Ectodermal cell (in vitro differentiated cells): ENCODE measurements around the gene SH2D4B.

Experiments used
- H3K27ac ChIP-seq: 2 replicates; pipeline ENCODE4 v1.7.0; 2013; ENCODE audit warnings: mild to moderate bottlenecking, low read depth, low read length; ENCODE audit not compliant: insufficient read depth, poor library complexity, severe bottlenecking
- H3K27me3 ChIP-seq: 2 replicates; pipeline ENCODE4 v1.7.0; 2013; ENCODE audit warnings: mild to moderate bottlenecking, low read length; ENCODE audit not compliant: insufficient read depth, control insufficient read depth, poor library complexity, severe bottlenecking
- H3K36me3 ChIP-seq: one replicate; pipeline ENCODE4 v1.7.0; 2013; ENCODE audit warnings: low read length; ENCODE audit not compliant: control insufficient read depth, insufficient read depth
- H3K4me1 ChIP-seq: one replicate; pipeline ENCODE4 v1.7.0; 2013; ENCODE audit warnings: low read length; ENCODE audit not compliant: control insufficient read depth, insufficient read depth
- H3K4me3 ChIP-seq: 2 replicates; pipeline ENCODE4 v1.7.0; 2013; ENCODE audit warnings: low read depth, low read length, control low read depth; ENCODE audit not compliant: insufficient read depth
- H3K9me3 ChIP-seq: 2 replicates; pipeline ENCODE4 v1.7.0; 2013; ENCODE audit warnings: mild to moderate bottlenecking, low read length, moderate library complexity; ENCODE audit not compliant: control insufficient read depth
- WGBS, 2 experiments: methylation state at CpG; one replicate each; pipeline ENCODE4 v1.1.7; 2013; ENCODE audit warnings: missing lambda C conversion rate in 2 of 2; 5-methylcytosine and 5-hydroxymethylcytosine counted together

Gene SH2D4B

DNA sequence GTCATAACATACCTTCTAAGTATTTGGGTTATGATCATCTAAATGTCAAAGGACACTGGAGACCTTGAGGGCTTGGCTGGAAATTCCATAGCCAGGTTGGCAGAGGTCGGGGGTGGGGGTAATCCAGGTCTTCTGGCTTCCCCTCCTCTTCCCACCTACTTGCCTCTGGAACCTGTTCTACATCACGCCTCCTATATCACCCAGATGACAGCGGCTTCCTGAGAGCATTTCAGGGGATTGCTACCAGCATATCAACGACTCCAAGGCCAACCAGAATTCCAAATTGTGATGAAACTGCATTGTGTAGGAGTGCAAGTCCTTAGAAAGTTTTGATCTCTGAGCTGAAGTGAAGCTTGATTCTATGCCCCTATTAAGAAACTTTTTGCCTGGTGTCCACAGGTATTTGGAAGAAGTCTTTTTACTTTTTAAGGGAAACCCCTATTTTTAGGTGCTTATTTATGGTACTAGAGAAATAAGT, 95.7 kb downstream of the SH2D4B start:
- H3K4me1 ChIP-seq: no peaks in the 10 kb centered on the region
- H3K9me3 ChIP-seq: no peaks in the 10 kb centered on the region
- no peak overlapping the region for H3K4me3 ChIP-seq
- 94 to 95% methylated on average over 4 of the region's 4 CpGs for WGBS, 2 experiments
- no peaks in the 10 kb centered on the region for H3K36me3 ChIP-seq
- no peak overlapping the region for H3K27ac ChIP-seq
- no peaks in the 10 kb centered on the region for H3K27me3 ChIP-seq

DNA sequence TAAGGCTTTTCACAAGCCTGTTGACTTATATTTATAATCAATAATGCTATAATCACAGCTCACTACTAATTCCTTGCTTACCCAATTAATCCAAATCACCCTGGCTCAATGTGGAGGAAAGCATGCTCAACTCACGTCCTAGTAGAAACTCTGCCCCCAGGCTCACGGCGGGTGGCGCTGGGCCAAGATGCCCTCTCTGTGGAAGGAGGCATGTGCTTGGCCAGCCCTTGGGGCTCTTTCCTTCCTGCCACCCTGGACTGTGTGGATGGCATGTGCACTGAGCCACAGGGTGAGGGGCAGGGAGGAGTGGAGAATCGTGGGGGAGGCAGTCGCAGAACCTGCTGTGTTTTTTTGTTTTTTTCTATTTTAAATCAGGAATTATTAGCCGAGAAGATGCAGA, 96.2 kb downstream of the SH2D4B start:
- Histone ChIP-seq H3K36me3 (no peaks in the 10 kb centered on the region), H3K9me3 (no peaks in the 10 kb centered on the region), H3K4me1 (no peaks in the 10 kb centered on the region), H3K4me3 (no peak overlapping the region), H3K27me3 (no peaks in the 10 kb centered on the region), H3K27ac (no peak overlapping the region)
- whole genome bisulfite sequencing, 2 experiments: 93 to 97% methylated on average over 7 of the region's 7 CpGs

DNA sequence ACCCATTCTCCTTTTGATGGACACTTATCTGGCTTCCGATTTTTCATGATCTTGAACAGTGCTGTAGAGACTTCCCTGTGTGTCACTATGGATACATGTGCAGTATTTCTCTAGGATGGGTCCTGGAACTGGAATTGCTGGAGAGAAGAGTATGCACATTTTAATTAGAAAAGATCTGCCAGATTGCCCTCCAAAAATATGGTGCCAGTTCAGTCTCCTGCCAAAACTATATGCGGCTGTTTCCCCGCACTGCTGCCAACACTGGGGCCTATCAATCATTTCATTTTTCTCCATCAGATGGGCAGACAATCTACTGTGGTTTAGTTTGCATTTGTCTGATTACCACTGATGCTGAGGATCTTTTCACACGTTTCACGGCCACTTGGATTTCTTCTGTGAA, 105.0 kb downstream of the SH2D4B start:
- no peaks in the 10 kb centered on the region for H3K4me1 ChIP-seq
- no peak overlapping the region for H3K4me3 ChIP-seq
- no peaks in the 10 kb centered on the region for H3K27me3 ChIP-seq
- no peaks in the 10 kb centered on the region for H3K9me3 ChIP-seq
- WGBS, 2 experiments: 94 to 95% methylated on average over 5 of the region's 5 CpGs
- H3K27ac ChIP-seq: no peak overlapping the region
- no peaks in the 10 kb centered on the region for H3K36me3 ChIP-seq

DNA sequence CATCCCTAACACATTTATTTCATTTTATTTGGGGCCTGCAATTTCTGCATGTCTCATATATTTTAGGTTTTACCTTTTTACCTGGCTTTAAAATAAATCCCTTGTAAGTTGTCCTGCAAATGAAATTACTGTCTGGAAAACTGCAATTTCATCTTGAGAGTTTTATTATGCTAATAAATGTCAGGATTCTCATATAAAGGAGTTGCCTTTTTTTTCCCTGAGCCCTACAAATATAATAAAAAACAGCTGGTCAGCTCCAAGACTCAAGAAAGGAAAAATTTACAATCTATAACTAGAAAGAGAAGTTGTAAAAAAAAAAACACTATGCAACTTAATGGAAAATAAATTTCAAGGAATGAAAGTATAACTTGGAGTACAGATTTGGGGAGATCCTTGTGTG, 108.7 kb downstream of the SH2D4B start:
- no peaks in the 10 kb centered on the region for H3K4me1 ChIP-seq
- H3K4me3 ChIP-seq: no peak overlapping the region
- H3K27ac ChIP-seq: no peak overlapping the region
- no peaks in the 10 kb centered on the region for H3K9me3 ChIP-seq
- no peaks in the 10 kb centered on the region for H3K27me3 ChIP-seq
- H3K36me3 ChIP-seq: no peaks in the 10 kb centered on the region

DNA sequence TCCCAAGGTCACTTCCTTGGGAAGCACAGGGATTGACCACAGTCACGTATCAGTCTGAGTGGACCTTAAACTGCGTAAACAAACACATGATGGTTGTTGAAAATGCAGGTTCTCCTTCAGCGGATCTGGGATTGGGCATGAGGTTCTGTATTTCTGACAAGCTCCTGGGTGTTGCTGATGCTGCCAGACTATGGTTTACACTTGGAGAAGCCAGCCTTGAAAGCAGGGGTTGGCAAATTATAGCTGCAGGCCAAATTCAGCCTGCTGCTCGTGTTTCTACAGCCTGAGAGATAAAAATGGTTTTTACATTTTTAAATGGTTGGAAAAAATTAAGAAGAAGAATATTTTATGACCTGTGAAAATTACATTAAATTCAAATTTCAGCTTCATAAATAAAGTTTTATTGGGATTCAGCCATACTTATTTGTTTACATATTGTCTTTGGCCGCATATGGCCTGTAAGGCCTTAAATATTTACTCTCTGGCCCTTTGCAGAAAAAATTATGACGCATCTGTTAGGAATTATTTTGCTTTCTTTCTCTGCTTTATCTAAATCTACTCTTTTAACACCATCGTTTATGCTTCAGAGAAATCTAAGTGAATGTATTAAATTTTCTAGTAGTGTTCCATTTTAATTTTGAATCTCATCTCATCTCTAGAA, 109.6 kb downstream of the SH2D4B start:
- WGBS, 2 experiments: 94 to 95% methylated on average over 6 of the region's 7 CpGs

DNA sequence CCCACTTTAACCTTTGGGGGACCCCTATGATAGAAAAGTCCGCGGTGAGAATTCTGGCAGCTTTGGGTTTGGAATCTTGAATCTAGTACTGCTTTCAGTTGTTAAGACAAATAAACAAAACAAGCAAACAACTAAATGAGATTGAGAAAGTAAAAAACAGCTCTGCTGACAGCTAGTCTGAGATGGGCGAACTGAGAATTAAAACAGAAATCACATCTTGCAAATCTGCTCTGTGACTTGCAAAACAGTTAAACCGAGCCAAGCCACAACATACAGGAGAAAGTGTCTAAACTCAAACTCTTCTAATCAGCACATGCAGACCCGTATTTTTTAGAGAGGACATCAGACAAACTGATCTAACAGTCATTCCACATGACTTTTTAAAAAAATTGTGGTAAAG, 110.4 kb downstream of the SH2D4B start:
- 90 to 93% methylated on average over 4 to 5 of the region's 5 CpGs for WGBS, 2 experiments
- Histone ChIP-seq H3K27me3 (no peaks in the 10 kb centered on the region), H3K4me3 (no peak overlapping the region), H3K4me1 (no peaks in the 10 kb centered on the region), H3K36me3 (no peaks in the 10 kb centered on the region), H3K27ac (no peak overlapping the region), H3K9me3 (no peaks in the 10 kb centered on the region)

More for the DNA sequence above, 109.6 kb downstream of the SH2D4B start:
- H3K4me3 ChIP-seq: no peak overlapping the region
- H3K27me3 ChIP-seq: no peaks in the 10 kb centered on the region
- no peak overlapping the region for H3K27ac ChIP-seq
- no peaks in the 10 kb centered on the region for H3K36me3 ChIP-seq
- H3K4me1 ChIP-seq: no peaks in the 10 kb centered on the region
- H3K9me3 ChIP-seq: no peaks in the 10 kb centered on the region

DNA sequence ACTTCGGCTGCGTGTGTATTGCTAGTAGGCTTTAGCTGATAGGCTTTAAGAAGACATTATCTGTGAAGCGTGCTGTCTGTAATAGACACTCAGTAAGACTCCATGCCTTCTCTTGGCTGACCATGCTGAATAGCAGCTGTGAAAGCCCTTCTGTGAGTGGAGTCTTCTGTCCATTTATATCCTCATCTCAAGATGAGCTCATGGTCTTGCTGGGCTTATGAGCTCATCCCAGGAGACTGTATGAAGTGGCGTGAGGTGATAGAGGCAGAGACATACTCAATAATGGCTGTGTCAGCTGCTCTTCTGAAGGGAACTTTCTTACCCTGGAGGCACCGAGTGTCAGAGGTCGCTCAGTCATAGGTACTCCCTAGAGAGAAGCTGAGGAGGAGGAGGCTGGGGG, 111.5 kb downstream of the SH2D4B start:
- no peaks in the 10 kb centered on the region for H3K27me3 ChIP-seq
- WGBS, 2 experiments: 93 to 96% methylated on average over 6 of the region's 6 CpGs
- no peak overlapping the region for H3K27ac ChIP-seq
- no peaks in the 10 kb centered on the region for H3K9me3 ChIP-seq
- H3K4me1 ChIP-seq: no peaks in the 10 kb centered on the region
- H3K36me3 ChIP-seq: no peaks in the 10 kb centered on the region
- H3K4me3 ChIP-seq: no peak overlapping the region

DNA sequence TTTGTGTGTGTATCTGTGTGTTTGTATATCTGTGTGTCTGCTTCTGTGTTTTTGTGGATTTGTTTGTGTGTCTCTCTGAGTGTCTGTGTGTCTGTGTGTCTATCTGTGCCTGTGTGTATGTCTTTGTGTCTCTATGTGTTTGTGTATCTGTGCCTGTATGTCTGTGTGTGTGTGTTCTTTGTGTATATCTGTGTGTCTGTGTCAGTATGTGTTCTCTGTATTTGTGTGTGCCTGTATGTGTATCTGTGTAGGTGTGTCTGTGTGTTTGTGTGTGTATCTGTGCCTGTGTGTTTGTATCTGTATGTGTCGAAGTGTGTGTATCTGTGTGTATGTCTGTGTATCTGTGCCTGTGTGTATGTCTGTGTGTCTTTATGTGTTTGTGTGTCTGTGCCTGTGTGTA, 118.2 kb downstream of the SH2D4B start:
- Histone ChIP-seq H3K27me3 (no peaks in the 10 kb centered on the region), H3K9me3 (no peaks in the 10 kb centered on the region), H3K36me3 (no peaks in the 10 kb centered on the region)

DNA sequence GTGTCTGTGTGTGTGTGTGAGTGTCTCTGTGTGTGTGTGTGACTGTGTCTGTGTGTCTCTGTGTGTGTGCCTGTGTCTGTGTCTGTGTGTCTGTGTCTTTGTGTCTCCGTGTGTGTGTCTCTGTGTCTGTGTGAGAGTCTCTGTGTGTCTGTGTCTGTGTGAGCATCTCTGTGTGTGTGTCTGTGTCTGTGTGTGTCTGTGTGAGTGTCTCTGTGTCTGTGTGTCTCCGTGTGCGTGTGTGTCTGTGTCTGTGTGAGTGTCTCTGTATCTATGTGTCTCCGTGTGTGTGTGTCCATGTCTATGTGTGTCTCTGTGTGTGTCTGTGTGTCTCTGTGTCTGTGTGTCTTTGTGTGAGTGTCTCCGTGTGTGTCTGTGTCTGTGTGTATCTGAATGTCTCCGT, 120.4 kb downstream of the SH2D4B start:
- H3K36me3 ChIP-seq: no peaks in the 10 kb centered on the region
- no peaks in the 10 kb centered on the region for H3K4me1 ChIP-seq
- 84 to 90% methylated on average over 6 of the region's 6 CpGs for WGBS, 2 experiments
- no peaks in the 10 kb centered on the region for H3K27me3 ChIP-seq
- H3K27ac ChIP-seq: no peak overlapping the region
- H3K4me3 ChIP-seq: no peak overlapping the region
- H3K9me3 ChIP-seq: no peaks in the 10 kb centered on the region

More for the DNA sequence above, 118.2 kb downstream of the SH2D4B start:
- no peak overlapping the region for H3K4me3 ChIP-seq
- H3K4me1 ChIP-seq: no peaks in the 10 kb centered on the region
- no peak overlapping the region for H3K27ac ChIP-seq
- 86 to 95% methylated on average over 1 of the region's 1 CpG for WGBS, 2 experiments

DNA sequence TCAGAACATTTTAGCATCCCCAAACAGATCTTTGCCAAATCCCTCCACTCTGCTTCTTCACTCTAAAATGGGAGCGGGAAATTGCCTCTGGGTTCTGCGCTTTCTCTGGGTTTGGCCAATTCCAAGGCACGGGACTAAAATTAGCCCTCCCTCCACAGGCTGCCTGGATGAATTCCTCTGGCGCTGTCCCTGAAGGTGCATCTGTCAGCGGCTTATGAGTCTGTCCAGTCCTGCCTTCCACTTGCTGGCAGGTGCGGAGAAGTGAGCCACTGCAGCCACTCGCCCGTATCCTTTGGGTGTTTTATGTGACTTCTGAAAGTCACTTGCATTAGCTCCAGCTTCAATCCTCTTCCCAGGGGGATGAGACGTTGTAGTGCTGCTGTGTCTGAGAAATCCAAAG, 121.6 kb downstream of the SH2D4B start:
- Histone ChIP-seq H3K36me3 (no peaks in the 10 kb centered on the region), H3K4me3 (no peak overlapping the region), H3K9me3 (no peaks in the 10 kb centered on the region), H3K27ac (no peak overlapping the region), H3K27me3 (no peaks in the 10 kb centered on the region), H3K4me1 (no peaks in the 10 kb centered on the region)
- WGBS, 2 experiments: 89 to 93% methylated on average over 9 of the region's 9 CpGs

DNA sequence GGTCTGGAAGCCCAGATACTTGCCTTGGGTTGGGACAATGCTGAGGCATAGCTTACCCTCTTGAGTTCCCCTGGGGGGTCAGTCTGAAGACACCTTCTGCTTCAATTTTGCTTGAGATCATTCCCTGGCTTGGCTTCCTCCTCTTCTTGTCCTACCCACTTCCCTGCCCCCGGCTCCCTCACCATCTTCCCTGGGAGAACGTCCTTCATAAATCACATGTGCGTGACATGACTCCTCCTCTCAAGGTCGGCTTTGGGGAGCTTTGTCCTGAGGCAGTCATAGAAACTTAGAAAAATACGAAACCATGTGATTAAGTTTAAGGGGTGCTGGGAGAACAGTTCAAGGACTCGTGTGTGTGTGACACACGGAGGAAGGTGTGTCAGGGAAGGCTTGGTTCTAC, 122.6 kb downstream of the SH2D4B start:
- WGBS, 2 experiments: 94 to 95% methylated on average over 7 of the region's 7 CpGs
- no peaks in the 10 kb centered on the region for H3K27me3 ChIP-seq
- H3K9me3 ChIP-seq: no peaks in the 10 kb centered on the region
- no peaks in the 10 kb centered on the region for H3K36me3 ChIP-seq
- H3K4me1 ChIP-seq: no peaks in the 10 kb centered on the region
- H3K4me3 ChIP-seq: no peak overlapping the region
- no peak overlapping the region for H3K27ac ChIP-seq
